ENCODE measurements around the gene SKAP2.

GRCh38 chr7:26639111-26639510 is 225.3 kb downstream of the SKAP2 start:
- TF ChIP-seq CTCF (IDR thresholded peaks at IDR 0.05; ENCODE audit: extremely low read depth in 1 of 2, insufficient read depth in 1 of 2, low read depth in 1 of 2, low read length in 2 of 2) (no peak), MAX (IDR thresholded peaks at IDR 0.05; ENCODE audit: insufficient read depth, insufficient read length) (no peak)
